HG03457 (cell line): ENCODE measurements around the gene LRTM2.

Experiments used
- ATAC-seq: cut with Tn5 transposase; IDR thresholded peaks from one replicate; pipeline ENCODE4 v1.9.1; 2021; ENCODE audit warnings: moderate number of reproducible peaks; ENCODE audit not compliant: unreplicated experiment

Gene LRTM2

GRCh38 chr12:1863823-1864222 is 43.5 kb downstream of the LRTM2 start:
- ATAC-seq, result no peak

GRCh38 chr12:1864456-1864855 is 44.1 kb downstream of the LRTM2 start:
- ATAC-seq, result no peak

GRCh38 chr12:1864867-1865266 is 44.5 kb downstream of the LRTM2 start:
- ATAC-seq, result no peak

GRCh38 chr12:1865284-1865866 is 45.0 kb downstream of the LRTM2 start:
- ATAC-seq, result no peak

- ATAC-seq, result no peak
Observed at GRCh38 chr12:1869145-1869544, 48.8 kb downstream of the LRTM2 start.

GRCh38 chr12:1870086-1870485 is 49.7 kb downstream of the LRTM2 start:
- ATAC-seq, result no peak

GRCh38 chr12:1870998-1871917 is 50.9 kb downstream of the LRTM2 start:
- no peak for ATAC-seq

- no peak for ATAC-seq
Observed at GRCh38 chr12:1872001-1872400, 51.6 kb downstream of the LRTM2 start.

- no peak for ATAC-seq
Observed at GRCh38 chr12:1872448-1872847, 52.1 kb downstream of the LRTM2 start.

GRCh38 chr12:1873531-1874510 is 53.5 kb downstream of the LRTM2 start:
- no peak for ATAC-seq

GRCh38 chr12:1875608-1876007 is 55.2 kb downstream of the LRTM2 start:
- no peak for ATAC-seq

GRCh38 chr12:1876086-1876485 is 55.7 kb downstream of the LRTM2 start:
- ATAC-seq, result no peak

GRCh38 chr12:1877169-1877878 is 57.0 kb downstream of the LRTM2 start:
- ATAC-seq, result no peak

- no peak for ATAC-seq
Observed at GRCh38 chr12:1878214-1878613, 57.8 kb downstream of the LRTM2 start.

GRCh38 chr12:1878695-1879094 is 58.3 kb downstream of the LRTM2 start:
- no peak for ATAC-seq

GRCh38 chr12:1879633-1880032 is 59.3 kb downstream of the LRTM2 start:
- ATAC-seq, result no peak

GRCh38 chr12:1880153-1880845 is 59.9 kb downstream of the LRTM2 start:
- no peak for ATAC-seq

- ATAC-seq, result no peak
Observed at GRCh38 chr12:1880876-1881275, 60.5 kb downstream of the LRTM2 start.

GRCh38 chr12:1881301-1881700 is 60.9 kb downstream of the LRTM2 start:
- ATAC-seq, result no peak

- no peak for ATAC-seq
Observed at GRCh38 chr12:1881936-1882335, 61.6 kb downstream of the LRTM2 start.
